ENCODE measurements around the gene FLNA. TPM values are rescaled to one million over a fixed set of nuclear protein-coding genes. Genes with fewer than 3 reads are reported as not detected.

Gene FLNA
- total and polyA plus RNA-seq, 9 of the 15 experiments (the other 6 are each of a cell fraction or from before 2014, with no cell fraction given): 6.2 to 735 (median 135) TPM

- TF ChIP-seq ZNF609 (CRISPR knock-in tag; IDR thresholded peaks at IDR 0.05; ENCODE audit: borderline replicate concordance) (0 out of 2 replicates have a peak, but pooled peaks have one; percentile 29), REST (IDR thresholded peaks at IDR 0.05; ENCODE audit: borderline replicate concordance) (no peak), REST (CRISPR knock-in tag; IDR thresholded peaks at IDR 0.05; ENCODE audit: low read depth) (0 out of 2 replicates have a peak, but pooled peaks have one; percentile 48), CCAR2 (IDR thresholded peaks at IDR 0.05; ENCODE audit: low read depth, low read length) (no peak), TOE1 (IDR thresholded peaks at IDR 0.05; ENCODE audit: borderline replicate concordance) (no peak), TOE1 (CRISPR knock-in tag; IDR thresholded peaks at IDR 0.05; ENCODE audit: borderline replicate concordance, low read depth) (no peak)
- TF ChIP-seq, protein P1, sequence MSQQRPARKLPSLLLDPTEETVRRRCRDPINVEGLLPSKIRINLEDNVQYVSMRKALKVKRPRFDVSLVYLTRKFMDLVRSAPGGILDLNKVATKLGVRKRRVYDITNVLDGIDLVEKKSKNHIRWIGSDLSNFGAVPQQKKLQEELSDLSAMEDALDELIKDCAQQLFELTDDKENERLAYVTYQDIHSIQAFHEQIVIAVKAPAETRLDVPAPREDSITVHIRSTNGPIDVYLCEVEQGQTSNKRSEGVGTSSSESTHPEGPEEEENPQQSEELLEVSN (IDR thresholded peaks at IDR 0.05; ENCODE audit: borderline replicate concordance in 1 of 2, extremely low read depth in 1 of 2, insufficient read depth in 1 of 2, insufficient read length in 1 of 2, low read depth in 1 of 2, low read length in 1 of 2, poor library complexity in 1 of 2, severe bottlenecking in 1 of 2): peak in 1 of 2 experiments; percentile 21
- TF ChIP-seq, protein P2, sequence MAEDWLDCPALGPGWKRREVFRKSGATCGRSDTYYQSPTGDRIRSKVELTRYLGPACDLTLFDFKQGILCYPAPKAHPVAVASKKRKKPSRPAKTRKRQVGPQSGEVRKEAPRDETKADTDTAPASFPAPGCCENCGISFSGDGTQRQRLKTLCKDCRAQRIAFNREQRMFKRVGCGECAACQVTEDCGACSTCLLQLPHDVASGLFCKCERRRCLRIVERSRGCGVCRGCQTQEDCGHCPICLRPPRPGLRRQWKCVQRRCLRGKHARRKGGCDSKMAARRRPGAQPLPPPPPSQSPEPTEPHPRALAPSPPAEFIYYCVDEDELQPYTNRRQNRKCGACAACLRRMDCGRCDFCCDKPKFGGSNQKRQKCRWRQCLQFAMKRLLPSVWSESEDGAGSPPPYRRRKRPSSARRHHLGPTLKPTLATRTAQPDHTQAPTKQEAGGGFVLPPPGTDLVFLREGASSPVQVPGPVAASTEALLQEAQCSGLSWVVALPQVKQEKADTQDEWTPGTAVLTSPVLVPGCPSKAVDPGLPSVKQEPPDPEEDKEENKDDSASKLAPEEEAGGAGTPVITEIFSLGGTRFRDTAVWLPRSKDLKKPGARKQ (CRISPR knock-in tag; IDR thresholded peaks at IDR 0.05): no peak
Measured at GRCh38 chrX:154379569-154379951, 5.1 kb upstream of the FLNA start (continued).
